Measurements from ENCODE around the gene SMIM23.

SMIM23 gene

DNA sequence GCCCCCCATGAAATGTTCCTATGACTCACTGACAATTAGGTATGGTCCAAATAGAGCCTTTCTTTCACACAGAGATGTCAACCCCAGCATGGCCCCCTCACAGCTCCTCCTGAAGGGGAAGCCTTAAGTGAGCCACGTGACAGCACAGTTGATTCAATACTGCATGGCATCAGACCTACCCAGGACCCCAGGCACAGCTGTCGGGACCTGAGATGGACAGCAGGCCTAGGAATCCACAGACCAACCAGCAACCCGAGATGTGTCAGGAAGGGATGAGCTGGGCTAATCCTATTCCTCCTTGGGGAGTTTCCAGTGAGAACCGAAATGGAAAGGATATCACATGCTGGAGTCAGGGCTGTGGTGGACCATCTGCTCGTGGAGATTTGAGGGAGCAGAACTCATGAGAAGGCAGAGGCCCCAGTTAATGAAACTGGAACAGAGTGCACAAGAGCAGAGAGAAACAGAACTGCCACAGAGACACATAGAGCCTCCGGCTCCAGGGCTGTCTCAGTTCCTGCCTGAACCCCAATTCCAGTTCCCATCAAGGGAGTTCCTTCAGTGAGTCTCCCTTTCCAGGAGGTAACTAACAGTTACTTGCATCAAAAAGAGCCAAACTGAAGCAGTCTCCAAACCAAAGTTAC, 42.1 kb upstream of the SMIM23 start:
- no peak for TF ChIP-seq CTCF (IDR thresholded peaks at IDR 0.05; ENCODE audit: poor library complexity, severe bottlenecking)
- H3K4me3 ChIP-seq (ENCODE audit: severe bottlenecking) = no peak overlapping the region
- H3K27me3 ChIP-seq (ENCODE audit: insufficient read depth, poor library complexity, severe bottlenecking) = no peaks in the 10 kb centered on the region
- H3K4me1 ChIP-seq (ENCODE audit: insufficient read depth, poor library complexity, severe bottlenecking) = peaks cover 3% of the 10 kb centered on the region
- no peaks in the 10 kb centered on the region for H3K36me3 ChIP-seq (ENCODE audit: low read depth)
- no peak for ATAC-seq (ENCODE audit: low read depth)
- no peaks in the 10 kb centered on the region for H3K9me3 ChIP-seq (ENCODE audit: severe bottlenecking)
- DNase-seq (ENCODE audit: low spot score) = no peak
- no peak overlapping the region for H3K27ac ChIP-seq (ENCODE audit: poor library complexity, severe bottlenecking)

DNA sequence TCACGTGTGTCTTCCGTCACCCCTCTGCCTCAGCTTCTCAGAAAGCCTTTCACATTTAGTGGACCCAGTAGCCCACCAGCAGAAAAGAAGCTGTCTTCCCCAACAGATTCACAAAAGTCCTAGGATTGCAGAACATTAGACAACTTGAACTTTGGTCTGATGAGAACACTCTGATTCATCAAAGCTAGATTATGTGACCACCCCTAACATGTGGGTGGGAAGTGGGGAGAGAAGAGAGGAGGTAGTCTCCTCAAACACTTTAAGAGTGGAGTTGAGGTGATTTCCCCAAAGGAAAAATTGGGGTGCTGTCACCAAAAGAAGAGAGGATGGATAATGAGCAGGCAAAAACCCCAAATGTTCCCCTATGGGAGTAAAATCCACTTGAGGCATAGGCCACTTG, 41.4 kb upstream of the SMIM23 start:
- Histone ChIP-seq H3K36me3 (ENCODE audit: low read depth) (no peaks in the 10 kb centered on the region), H3K4me1 (ENCODE audit: insufficient read depth, poor library complexity, severe bottlenecking) (peaks cover 3% of the 10 kb centered on the region), H3K9me3 (ENCODE audit: severe bottlenecking) (no peaks in the 10 kb centered on the region), H3K27me3 (ENCODE audit: insufficient read depth, poor library complexity, severe bottlenecking) (no peaks in the 10 kb centered on the region), H3K4me3 (ENCODE audit: severe bottlenecking) (no peak overlapping the region), H3K27ac (ENCODE audit: poor library complexity, severe bottlenecking) (no peak overlapping the region)
- TF ChIP-seq CTCF (IDR thresholded peaks at IDR 0.05; ENCODE audit: poor library complexity, severe bottlenecking) = no peak
- ATAC-seq (ENCODE audit: low read depth) (no peak), DNase-seq (ENCODE audit: low spot score) (no peak)

- Histone ChIP-seq H3K4me1 (ENCODE audit: insufficient read depth, poor library complexity, severe bottlenecking) (peaks cover 3% of the 10 kb centered on the region), H3K27ac (ENCODE audit: poor library complexity, severe bottlenecking) (no peak overlapping the region), H3K36me3 (ENCODE audit: low read depth) (no peaks in the 10 kb centered on the region), H3K9me3 (ENCODE audit: severe bottlenecking) (no peaks in the 10 kb centered on the region), H3K27me3 (ENCODE audit: insufficient read depth, poor library complexity, severe bottlenecking) (no peaks in the 10 kb centered on the region), H3K4me3 (ENCODE audit: severe bottlenecking) (no peak overlapping the region)
- no peak for TF ChIP-seq CTCF (IDR thresholded peaks at IDR 0.05; ENCODE audit: poor library complexity, severe bottlenecking)
- DNase-seq (ENCODE audit: low spot score) (no peak), ATAC-seq (ENCODE audit: low read depth) (no peak)
These were observed 40.7 kb upstream of the SMIM23 start for GRCh38 chr5:171744882-171745281.

DNA sequence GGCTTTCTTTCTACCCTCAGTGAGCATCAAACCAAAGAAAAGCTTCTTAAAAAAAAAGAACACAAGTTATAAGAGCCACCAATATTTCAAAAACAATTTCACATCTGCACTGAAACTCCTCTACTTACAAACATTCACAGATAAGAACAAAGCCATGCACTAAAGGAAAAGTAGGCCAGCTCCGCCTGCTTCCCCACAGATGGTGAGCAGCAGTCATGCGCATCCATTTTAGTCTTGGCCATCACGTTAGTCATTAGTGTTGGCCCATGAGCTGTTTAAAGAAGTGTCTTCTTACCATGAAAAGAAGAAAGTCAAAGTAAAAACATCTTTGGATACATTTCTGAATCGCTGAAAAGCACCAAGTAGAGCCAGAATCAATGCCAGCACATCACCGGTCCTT, 40.0 kb upstream of the SMIM23 start:
- no peak for ATAC-seq (ENCODE audit: low read depth)
- no peaks in the 10 kb centered on the region for H3K27me3 ChIP-seq (ENCODE audit: insufficient read depth, poor library complexity, severe bottlenecking)
- no peak for TF ChIP-seq CTCF (IDR thresholded peaks at IDR 0.05; ENCODE audit: poor library complexity, severe bottlenecking)
- DNase-seq (ENCODE audit: low spot score) = no peak
- H3K4me3 ChIP-seq (ENCODE audit: severe bottlenecking) = no peak overlapping the region
- H3K4me1 ChIP-seq (ENCODE audit: insufficient read depth, poor library complexity, severe bottlenecking) = peaks cover 3% of the 10 kb centered on the region
- no peak overlapping the region for H3K27ac ChIP-seq (ENCODE audit: poor library complexity, severe bottlenecking)
- H3K36me3 ChIP-seq (ENCODE audit: low read depth) = no peaks in the 10 kb centered on the region
- no peaks in the 10 kb centered on the region for H3K9me3 ChIP-seq (ENCODE audit: severe bottlenecking)

DNA sequence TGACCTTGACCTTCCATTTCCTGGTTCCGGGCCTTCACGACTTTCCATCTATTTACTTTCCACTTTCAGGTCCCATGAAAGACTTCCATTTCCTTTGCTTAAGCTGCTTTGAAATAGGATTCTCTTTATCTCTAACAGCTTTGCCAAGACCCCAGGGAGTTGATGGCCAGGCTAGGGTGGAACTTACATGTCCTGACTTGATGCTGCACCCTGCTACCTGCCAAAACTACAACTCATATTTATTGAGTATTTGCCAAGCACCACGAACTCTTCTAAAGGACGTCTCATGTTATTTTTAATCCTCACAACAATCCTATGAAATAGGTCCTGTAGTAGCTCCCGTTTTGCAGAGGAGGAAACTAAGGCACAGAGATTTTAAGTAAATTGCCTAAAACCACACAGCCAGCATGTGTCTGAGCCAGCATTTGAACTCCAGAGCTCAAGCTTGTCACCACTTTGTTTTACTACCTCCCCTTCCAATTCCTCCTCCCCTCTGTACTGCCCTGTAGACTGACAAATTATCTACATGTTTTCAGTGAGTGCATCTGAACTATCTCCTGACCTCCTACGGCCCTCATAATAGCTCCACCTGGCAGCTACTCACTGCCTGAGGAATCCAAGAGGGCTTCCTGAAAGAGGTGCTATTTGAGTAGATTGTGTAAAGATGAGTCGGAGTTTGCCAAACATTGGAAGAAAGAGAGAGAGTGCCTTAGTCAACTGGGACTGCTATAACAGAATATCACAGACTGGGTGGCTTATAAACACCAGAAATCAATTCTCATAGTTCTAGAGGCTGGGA, 38.4 kb upstream of the SMIM23 start:
- Histone ChIP-seq H3K4me1 (ENCODE audit: insufficient read depth, poor library complexity, severe bottlenecking) (peaks cover 3% of the 10 kb centered on the region), H3K4me3 (ENCODE audit: severe bottlenecking) (no peak overlapping the region), H3K27ac (ENCODE audit: poor library complexity, severe bottlenecking) (no peak overlapping the region), H3K36me3 (ENCODE audit: low read depth) (no peaks in the 10 kb centered on the region), H3K27me3 (ENCODE audit: insufficient read depth, poor library complexity, severe bottlenecking) (no peaks in the 10 kb centered on the region), H3K9me3 (ENCODE audit: severe bottlenecking) (no peaks in the 10 kb centered on the region)
- ATAC-seq (ENCODE audit: low read depth) = peak; percentile 60; the same call in 2 of the 3 replicates
- DNase-seq (ENCODE audit: low spot score) = no peak
- TF ChIP-seq CTCF (IDR thresholded peaks at IDR 0.05; ENCODE audit: poor library complexity, severe bottlenecking) = no peak
